Cardiac muscle cell (in vitro differentiated cells and primary cell): ENCODE measurements around the gene CDKL2. TPM values are rescaled to one million over a fixed set of nuclear protein-coding genes. Genes with fewer than 3 reads are reported as not detected.

Experiments used
- DNase-seq, 2 donors: peaks; one replicate each; pipeline versions ENCODE4 v3.0.0 to v3.0.0-alpha.2; 2010 to 2017; ENCODE audit warnings: low read depth in 1 of 2, low spot score in 1 of 2
- H3K27ac ChIP-seq: fragments of 200-600 bp; sonication (generic); 2 replicates; pipeline ENCODE4 v1.5.1; 2016
- H3K27me3 ChIP-seq: fragments of 200-600 bp; sonication (generic); 2 replicates; pipeline ENCODE4 v1.6.0; 2016; ENCODE audit warnings: control low read depth
- H3K36me3 ChIP-seq: fragments of 200-600 bp; sonication (generic); 2 replicates; pipeline ENCODE4 v1.5.1; 2016; ENCODE audit warnings: control low read depth
- H3K4me1 ChIP-seq: fragments of 200-600 bp; sonication (generic); 2 replicates; pipeline ENCODE4 v1.8.1; 2017; ENCODE audit warnings: low read depth, mild to moderate bottlenecking, mixed run types
- H3K4me3 ChIP-seq: fragments of 200-600 bp; sonication (generic); 2 replicates; pipeline ENCODE4 v1.5.1; 2016; ENCODE audit warnings: mild to moderate bottlenecking
- H3K9me3 ChIP-seq: fragments of 200-600 bp; sonication (generic); 2 replicates; pipeline ENCODE4 v1.5.1; 2017; ENCODE audit warnings: low read depth, mild to moderate bottlenecking, control low read depth
- polyA plus RNA-seq: library from polyadenylated mRNA; unstranded; fragments of >200 nt; fragmentation: Nextera tagmentation; extraction: Ambion mirVana; gene quantifications from 2 replicates; pipeline ENCODE4 v1.2.1, GENCODE V29; 2016
- total RNA-seq: library from RNA; depleted of rRNA; stranded (reverse); fragments of >200 nt; gene quantifications from 2 replicates; pipeline ENCODE4 v1.2.3, GENCODE V29; 2016
- TF ChIP-seq, protein P1 (sequence below): IDR thresholded peaks from 2 replicates; pipeline ENCODE4 v1.5.1; 2012; ENCODE audit warnings: low read depth, mild to moderate bottlenecking, low read length

CDKL2 gene
- total and polyA plus RNA-seq, 2 experiments from 2014 or later = 2.5 to 4.4 TPM

DNA sequence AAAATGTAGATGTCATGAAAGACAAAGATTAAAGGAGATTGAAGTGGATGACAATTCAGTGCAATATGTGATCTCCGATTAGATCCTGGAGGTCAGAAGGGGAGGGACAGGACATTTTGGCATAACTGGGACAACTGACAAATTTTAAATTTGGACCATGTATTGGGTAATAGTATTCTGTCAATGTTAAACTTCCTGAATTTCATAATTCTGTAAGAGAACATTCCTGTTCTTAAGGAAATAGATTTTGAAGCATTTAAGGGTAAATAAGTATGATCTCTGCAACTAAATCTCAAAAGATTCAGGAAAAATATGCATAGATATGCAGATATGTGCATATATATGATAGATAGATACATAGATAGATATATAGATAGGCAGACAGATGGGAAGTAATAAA, 63.4 kb downstream of the CDKL2 start:
- TF ChIP-seq, protein P1, sequence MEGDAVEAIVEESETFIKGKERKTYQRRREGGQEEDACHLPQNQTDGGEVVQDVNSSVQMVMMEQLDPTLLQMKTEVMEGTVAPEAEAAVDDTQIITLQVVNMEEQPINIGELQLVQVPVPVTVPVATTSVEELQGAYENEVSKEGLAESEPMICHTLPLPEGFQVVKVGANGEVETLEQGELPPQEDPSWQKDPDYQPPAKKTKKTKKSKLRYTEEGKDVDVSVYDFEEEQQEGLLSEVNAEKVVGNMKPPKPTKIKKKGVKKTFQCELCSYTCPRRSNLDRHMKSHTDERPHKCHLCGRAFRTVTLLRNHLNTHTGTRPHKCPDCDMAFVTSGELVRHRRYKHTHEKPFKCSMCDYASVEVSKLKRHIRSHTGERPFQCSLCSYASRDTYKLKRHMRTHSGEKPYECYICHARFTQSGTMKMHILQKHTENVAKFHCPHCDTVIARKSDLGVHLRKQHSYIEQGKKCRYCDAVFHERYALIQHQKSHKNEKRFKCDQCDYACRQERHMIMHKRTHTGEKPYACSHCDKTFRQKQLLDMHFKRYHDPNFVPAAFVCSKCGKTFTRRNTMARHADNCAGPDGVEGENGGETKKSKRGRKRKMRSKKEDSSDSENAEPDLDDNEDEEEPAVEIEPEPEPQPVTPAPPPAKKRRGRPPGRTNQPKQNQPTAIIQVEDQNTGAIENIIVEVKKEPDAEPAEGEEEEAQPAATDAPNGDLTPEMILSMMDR = no peak

DNA sequence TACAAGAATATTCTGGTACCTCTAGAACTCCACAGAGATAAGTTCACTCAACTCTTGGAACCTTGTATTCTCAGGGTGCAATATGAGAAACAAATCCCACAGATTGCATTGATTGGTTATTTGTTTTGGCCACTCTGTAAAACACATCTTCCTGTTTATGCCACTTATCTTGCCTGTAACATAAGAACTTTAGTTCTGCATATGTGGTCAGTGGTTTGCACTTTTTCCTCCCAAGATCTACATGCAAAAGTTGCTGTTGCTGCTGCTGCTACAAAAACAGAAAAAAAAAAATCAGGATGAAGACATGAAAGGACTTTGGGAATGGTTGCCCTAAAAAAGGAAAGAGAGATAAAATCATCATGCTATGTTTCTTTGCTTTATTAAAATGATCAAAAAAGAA, 64.8 kb downstream of the CDKL2 start:
- Histone ChIP-seq H3K4me1 (no peaks in the 10 kb centered on the region), H3K36me3 (no peaks in the 10 kb centered on the region), H3K4me3 (no peak overlapping the region), H3K9me3 (no peaks in the 10 kb centered on the region), H3K27ac (no peak overlapping the region), H3K27me3 (no peaks in the 10 kb centered on the region)
- TF ChIP-seq, protein P1 = no peak
- no peak for DNase-seq

More for the DNA sequence above, 63.4 kb downstream of the CDKL2 start:
- Histone ChIP-seq H3K9me3 (no peaks in the 10 kb centered on the region), H3K27ac (no peak overlapping the region), H3K4me3 (no peak overlapping the region), H3K36me3 (no peaks in the 10 kb centered on the region), H3K4me1 (no peaks in the 10 kb centered on the region), H3K27me3 (peaks cover 3% of the 10 kb centered on the region)
- DNase-seq = no peak

DNA sequence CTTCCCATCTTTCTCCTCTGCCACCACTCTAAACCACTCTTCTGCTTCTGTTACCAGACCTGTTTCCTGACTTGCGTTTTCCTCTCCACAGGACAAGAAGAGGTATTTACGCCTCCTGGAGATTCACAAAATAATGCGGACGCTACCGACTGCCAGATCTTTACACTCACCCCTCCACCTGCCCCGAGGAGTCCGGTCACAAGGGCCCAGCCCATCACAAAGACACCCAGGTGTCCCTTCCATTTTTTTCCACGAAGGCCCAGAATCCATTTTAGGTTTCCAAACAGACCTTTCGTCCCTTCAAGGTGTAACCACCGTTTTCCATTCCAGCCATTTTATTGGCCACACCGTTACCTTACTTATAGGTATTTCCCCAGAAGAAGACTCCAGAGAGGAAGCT, 66.3 kb downstream of the CDKL2 start:
- H3K4me1 ChIP-seq = no peaks in the 10 kb centered on the region
- TF ChIP-seq, protein P1 = no peak
- H3K27ac ChIP-seq = no peak overlapping the region
- H3K4me3 ChIP-seq = no peak overlapping the region
- no peaks in the 10 kb centered on the region for H3K27me3 ChIP-seq
- DNase-seq = no peak
- no peaks in the 10 kb centered on the region for H3K9me3 ChIP-seq
- no peaks in the 10 kb centered on the region for H3K36me3 ChIP-seq

DNA sequence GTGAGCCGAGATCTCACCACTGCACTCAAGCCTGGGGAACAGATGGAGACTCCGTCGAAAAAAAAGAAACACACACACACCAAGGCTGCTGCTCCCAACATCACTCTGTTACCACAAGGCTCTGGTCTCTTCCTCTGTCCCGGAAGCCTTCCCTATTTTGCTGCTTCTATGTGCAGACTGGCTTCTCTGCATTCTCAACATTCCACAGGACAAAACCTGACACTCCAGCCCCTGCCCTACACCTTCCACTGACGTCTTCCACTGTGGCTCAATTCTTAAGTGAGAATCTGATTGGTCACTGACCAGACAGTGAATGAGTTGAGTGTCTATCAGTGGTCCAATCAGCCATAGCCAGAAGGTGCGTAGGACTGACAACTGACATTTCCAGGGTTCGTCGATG, 68.5 kb downstream of the CDKL2 start:
- H3K4me3 ChIP-seq = no peak overlapping the region
- H3K9me3 ChIP-seq = no peaks in the 10 kb centered on the region
- no peak overlapping the region for H3K27ac ChIP-seq
- H3K4me1 ChIP-seq = no peaks in the 10 kb centered on the region
- H3K36me3 ChIP-seq = no peaks in the 10 kb centered on the region
- TF ChIP-seq, protein P1 = no peak
- H3K27me3 ChIP-seq = no peaks in the 10 kb centered on the region
- DNase-seq = peak; percentile 13 to 32

DNA sequence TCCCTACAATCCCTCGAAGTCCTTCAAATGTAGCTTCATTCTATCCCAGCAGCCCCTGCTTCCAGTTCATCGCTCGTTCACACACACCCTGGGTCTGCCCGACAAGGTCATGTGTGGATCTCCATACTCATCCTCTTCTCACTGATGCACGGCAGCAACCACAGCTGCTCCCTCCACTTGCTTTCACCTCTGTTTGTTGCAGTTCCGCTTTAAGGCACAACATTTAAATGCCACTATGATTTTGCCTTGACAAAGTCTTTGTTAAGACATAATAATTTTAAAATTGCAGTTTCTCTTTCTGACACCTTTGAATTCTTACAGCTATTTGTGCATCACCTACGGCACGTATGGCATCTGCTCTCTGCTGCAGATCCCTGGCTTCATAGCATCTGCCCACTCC, 72.6 kb downstream of the CDKL2 start:
- H3K27ac ChIP-seq = no peak overlapping the region
- no peaks in the 10 kb centered on the region for H3K27me3 ChIP-seq
- no peak for DNase-seq
- H3K36me3 ChIP-seq = no peaks in the 10 kb centered on the region
- no peak overlapping the region for H3K4me3 ChIP-seq
- H3K4me1 ChIP-seq = no peaks in the 10 kb centered on the region
- TF ChIP-seq, protein P1 = no peak
- H3K9me3 ChIP-seq = no peaks in the 10 kb centered on the region
